Epithelial cell of esophagus (primary cell): ENCODE data around the gene GAB4.

Source experiments
- DNase-seq: peaks from one replicate; pipeline ENCODE4 v3.0.0; 2010; ENCODE audit warnings: low read depth
- H3K4me3 ChIP-seq: 2 replicates; pipeline ENCODE4 v1.5.1; 2011; ENCODE audit warnings: mild to moderate bottlenecking, low read length, control low read depth
- CTCF ChIP-seq: IDR thresholded peaks from 2 replicates; pipeline ENCODE4 v1.5.1; 2011; ENCODE audit warnings: low read depth, mild to moderate bottlenecking, low read length, control low read depth, inconsistent platforms; ENCODE audit not compliant: insufficient read depth; ENCODE audit errors: missing control alignments

GAB4 gene

GRCh38 chr22:16989915-16990314, 18.1 kb downstream of the GAB4 start:
- DNase-seq = no peak
- no peak for TF ChIP-seq CTCF
- no peak overlapping the region for H3K4me3 ChIP-seq

- H3K4me3 ChIP-seq = no peak overlapping the region
- no peak for DNase-seq
- TF ChIP-seq CTCF = no peak
Observed at GRCh38 chr22:16988257-16988656, 19.8 kb downstream of the GAB4 start.

DNA sequence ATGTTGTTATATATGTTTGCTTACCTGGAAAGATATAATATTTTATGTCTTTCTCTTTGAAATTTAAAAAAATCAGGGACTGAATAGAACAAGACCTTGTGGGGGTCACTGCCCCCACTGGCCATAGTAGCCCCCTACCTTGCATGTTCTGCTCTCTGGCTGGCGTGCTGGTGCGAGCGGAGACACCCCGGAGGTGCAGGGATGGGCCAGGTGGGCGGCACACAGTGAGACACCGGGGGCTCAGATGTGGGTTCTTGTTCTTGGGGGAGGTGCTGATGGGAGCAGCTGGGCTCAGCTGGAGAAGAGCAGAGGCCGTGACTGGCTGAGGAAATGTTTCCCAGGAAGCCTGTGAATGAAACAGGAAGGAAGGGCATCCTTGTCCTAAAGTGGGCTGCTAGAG, 20.2 kb downstream of the GAB4 start:
- no peak overlapping the region for H3K4me3 ChIP-seq
- no peak for DNase-seq
- TF ChIP-seq CTCF = no peak

DNA sequence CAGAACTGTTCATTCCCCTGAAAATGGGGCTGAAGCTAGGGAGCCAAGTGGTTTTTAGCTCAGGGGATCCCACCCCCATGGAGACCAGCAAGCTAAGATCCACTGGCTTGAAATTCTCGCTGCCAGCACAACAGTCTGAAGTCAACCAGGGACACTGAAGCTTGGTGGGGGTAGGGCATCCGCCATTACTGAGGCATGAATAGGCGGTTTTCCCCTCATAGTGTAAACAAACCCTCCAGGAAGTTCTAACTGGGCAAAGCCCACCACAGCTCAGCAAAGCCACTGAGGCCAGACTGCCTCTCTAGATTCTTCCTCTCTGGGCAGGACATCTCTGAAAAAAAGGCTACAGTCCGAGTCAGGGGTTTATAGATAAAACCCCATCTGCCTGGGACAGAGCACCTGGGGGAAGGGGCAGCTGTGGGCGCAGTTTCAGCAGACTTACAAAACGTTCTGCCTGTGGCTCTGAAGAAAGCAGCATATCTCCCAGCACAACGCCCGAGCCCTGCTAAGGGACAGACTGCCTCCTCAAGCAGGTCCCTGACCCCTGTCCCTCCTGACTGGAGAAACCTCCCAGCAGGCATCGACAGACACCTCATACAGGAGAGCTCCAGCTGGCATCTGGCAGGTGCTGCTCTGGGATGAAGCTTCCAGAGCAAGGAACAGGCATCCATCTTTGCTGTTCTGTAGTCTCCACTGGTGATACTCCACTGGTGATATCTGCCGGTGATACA, 32.7 kb downstream of the GAB4 start:
- no peak for DNase-seq
- no peak for TF ChIP-seq CTCF
- H3K4me3 ChIP-seq = no peak overlapping the region

- no peak overlapping the region for H3K4me3 ChIP-seq
- TF ChIP-seq CTCF = no peak
- DNase-seq = no peak
Observed at GRCh38 chr22:16974298-16975084, 33.5 kb downstream of the GAB4 start.

DNA sequence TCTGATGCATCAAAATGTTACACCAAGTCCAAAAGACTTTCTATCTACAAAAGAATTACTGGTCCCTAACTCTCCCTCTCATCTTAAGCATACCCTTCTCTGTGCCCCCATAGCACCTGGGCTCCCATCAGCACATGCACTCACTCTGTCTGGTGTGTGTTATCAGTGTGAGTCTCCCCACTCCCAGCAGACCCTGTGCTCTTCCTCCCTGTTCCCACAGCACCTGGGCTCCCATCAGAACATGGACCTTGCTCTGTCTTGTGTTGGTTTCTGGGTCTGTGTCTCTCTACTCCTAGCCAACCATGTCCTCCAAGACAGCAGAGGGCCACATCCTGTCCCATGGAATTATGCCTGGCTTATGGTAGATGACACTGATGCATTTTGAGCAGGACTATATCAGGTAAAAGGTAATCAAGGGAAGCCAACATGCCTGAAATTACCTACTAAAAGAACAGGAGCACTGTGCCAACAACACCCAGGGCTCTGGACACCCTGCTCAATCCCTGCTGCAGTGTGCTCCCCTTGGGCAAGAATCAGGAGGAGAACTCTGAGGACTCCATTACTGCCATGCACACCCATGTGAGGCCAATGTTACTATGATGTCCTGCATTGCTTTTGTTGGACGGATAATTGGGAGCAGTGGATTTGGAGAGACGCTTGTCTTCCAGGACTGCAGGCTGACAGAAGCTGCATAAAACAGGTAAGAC, 34.3 kb downstream of the GAB4 start:
- no peak for TF ChIP-seq CTCF
- no peak for DNase-seq
- no peak overlapping the region for H3K4me3 ChIP-seq
